ENCODE data around the gene FAM228A.

DNA sequence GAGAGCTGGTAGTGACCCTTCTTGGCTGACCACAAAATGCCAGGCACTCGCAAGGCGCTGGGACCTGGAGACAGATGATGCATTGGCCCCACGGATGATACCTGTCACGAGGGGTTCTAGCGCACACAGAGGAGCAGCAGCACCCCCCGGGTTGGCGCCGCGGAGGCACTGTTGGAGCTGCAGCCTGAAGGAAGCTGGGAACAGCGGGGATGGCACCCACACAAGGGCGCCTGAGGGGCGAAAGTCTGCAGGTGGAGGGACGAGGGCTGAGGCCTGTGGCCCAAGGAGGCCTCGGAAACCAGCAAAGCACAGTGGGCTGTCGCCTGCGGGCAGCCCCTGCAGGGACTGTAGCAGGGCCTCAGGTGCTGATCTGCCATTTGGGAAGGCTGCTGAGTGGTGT, 33.6 kb downstream of the FAM228A start:
- TF ChIP-seq, protein P1, sequence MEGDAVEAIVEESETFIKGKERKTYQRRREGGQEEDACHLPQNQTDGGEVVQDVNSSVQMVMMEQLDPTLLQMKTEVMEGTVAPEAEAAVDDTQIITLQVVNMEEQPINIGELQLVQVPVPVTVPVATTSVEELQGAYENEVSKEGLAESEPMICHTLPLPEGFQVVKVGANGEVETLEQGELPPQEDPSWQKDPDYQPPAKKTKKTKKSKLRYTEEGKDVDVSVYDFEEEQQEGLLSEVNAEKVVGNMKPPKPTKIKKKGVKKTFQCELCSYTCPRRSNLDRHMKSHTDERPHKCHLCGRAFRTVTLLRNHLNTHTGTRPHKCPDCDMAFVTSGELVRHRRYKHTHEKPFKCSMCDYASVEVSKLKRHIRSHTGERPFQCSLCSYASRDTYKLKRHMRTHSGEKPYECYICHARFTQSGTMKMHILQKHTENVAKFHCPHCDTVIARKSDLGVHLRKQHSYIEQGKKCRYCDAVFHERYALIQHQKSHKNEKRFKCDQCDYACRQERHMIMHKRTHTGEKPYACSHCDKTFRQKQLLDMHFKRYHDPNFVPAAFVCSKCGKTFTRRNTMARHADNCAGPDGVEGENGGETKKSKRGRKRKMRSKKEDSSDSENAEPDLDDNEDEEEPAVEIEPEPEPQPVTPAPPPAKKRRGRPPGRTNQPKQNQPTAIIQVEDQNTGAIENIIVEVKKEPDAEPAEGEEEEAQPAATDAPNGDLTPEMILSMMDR (IDR thresholded peaks at IDR 0.05): no peak
- TF ChIP-seq, protein P2, sequence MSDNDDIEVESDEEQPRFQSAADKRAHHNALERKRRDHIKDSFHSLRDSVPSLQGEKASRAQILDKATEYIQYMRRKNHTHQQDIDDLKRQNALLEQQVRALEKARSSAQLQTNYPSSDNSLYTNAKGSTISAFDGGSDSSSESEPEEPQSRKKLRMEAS (IDR thresholded peaks at IDR 0.05; ENCODE audit: low read depth): no peak
- no peak for TF ChIP-seq EZH2phosphoT487 (IDR thresholded peaks at IDR 0.05; ENCODE audit: borderline replicate concordance, low read depth)
- no peak for TF ChIP-seq YY1 (IDR thresholded peaks at IDR 0.05; ENCODE audit: low read depth)
- TF ChIP-seq NRF1 (IDR thresholded peaks at IDR 0.05; ENCODE audit: low read depth, low read length): no peak
- TF ChIP-seq, protein P3, sequence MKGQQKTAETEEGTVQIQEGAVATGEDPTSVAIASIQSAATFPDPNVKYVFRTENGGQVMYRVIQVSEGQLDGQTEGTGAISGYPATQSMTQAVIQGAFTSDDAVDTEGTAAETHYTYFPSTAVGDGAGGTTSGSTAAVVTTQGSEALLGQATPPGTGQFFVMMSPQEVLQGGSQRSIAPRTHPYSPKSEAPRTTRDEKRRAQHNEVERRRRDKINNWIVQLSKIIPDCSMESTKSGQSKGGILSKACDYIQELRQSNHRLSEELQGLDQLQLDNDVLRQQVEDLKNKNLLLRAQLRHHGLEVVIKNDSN (IDR thresholded peaks at IDR 0.05; ENCODE audit: borderline replicate concordance, low read depth): no peak
- TF ChIP-seq, protein P4, sequence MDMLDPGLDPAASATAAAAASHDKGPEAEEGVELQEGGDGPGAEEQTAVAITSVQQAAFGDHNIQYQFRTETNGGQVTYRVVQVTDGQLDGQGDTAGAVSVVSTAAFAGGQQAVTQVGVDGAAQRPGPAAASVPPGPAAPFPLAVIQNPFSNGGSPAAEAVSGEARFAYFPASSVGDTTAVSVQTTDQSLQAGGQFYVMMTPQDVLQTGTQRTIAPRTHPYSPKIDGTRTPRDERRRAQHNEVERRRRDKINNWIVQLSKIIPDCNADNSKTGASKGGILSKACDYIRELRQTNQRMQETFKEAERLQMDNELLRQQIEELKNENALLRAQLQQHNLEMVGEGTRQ (IDR thresholded peaks at IDR 0.05; ENCODE audit: borderline replicate concordance, low read depth, low read length): no peak
- no peak for TF ChIP-seq RAD21 (IDR thresholded peaks at IDR 0.05; ENCODE audit: low read length)
- no peak for TF ChIP-seq GATA2 (CRISPR knock-in tag; IDR thresholded peaks at IDR 0.05)
- TF ChIP-seq, protein P5, sequence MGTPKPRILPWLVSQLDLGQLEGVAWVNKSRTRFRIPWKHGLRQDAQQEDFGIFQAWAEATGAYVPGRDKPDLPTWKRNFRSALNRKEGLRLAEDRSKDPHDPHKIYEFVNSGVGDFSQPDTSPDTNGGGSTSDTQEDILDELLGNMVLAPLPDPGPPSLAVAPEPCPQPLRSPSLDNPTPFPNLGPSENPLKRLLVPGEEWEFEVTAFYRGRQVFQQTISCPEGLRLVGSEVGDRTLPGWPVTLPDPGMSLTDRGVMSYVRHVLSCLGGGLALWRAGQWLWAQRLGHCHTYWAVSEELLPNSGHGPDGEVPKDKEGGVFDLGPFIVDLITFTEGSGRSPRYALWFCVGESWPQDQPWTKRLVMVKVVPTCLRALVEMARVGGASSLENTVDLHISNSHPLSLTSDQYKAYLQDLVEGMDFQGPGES (IDR thresholded peaks at IDR 0.05; ENCODE audit: low read depth, low read length): no peak

Measured in SK-N-SH (cell line).